T47D (cell line): ENCODE measurements around the gene PRSS36.

ENCODE experiments used
- DNase-seq, 2 experiments: peaks; one replicate each; pipeline versions ENCODE4 v3.0.0 to v3.0.0-alpha.2; 2011 to 2012; ENCODE audit warnings: low read depth in 1 of 2, low spot score in 1 of 2
- JUND ChIP-seq: IDR thresholded peaks from 2 replicates; pipeline ENCODE4 v1.6.1; 2012; ENCODE audit warnings: low read depth
- in situ Hi-C: cut with HindIII; loops from 2 replicates; pipeline ENCODE4 v1.10.0; 2016; ENCODE audit warnings: low sequenced_read_pairs, low pct_unique_long_range_greater_than_20kb

Gene PRSS36

DNA sequence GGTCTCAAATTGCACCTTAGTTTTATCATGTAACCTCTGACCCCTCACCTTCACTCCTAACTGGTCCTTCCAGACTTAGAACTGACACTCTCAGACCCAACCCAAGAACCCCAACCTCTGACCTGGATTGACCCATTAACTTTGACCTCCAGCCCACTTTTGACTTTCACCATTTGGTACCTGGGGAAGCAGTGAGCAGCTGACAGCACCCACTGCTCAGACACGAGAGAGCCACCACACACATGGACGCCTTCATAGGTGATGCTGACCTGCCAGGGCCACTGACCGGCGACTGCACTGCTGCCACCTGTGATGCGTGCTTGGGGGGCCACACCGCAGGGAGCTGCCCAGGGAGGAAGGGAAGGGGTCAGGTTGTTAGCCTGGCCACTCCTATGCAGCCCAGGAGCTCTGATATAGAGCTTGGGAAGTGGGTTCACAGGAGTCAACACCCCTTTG lies 16.8 kb downstream of the PRSS36 start:
- TF ChIP-seq JUND, result no peak
- in situ Hi-C loops, result no loop called here
- no peak for DNase-seq

- TF ChIP-seq JUND, result no peak
- in situ Hi-C loops, result no loop called here
- no peak for DNase-seq
Measured at GRCh38 chr16:31132303-31132979, 17.4 kb downstream of the PRSS36 start.

GRCh38 chr16:31131841-31132271 lies 18.0 kb downstream of the PRSS36 start:
- in situ Hi-C loops, result no loop called here
- TF ChIP-seq JUND, result no peak
- no peak for DNase-seq

- TF ChIP-seq JUND, result no peak
- in situ Hi-C loops, result no loop called here
- DNase-seq, result no peak
Measured at GRCh38 chr16:31131416-31131815, 18.4 kb downstream of the PRSS36 start.

DNA sequence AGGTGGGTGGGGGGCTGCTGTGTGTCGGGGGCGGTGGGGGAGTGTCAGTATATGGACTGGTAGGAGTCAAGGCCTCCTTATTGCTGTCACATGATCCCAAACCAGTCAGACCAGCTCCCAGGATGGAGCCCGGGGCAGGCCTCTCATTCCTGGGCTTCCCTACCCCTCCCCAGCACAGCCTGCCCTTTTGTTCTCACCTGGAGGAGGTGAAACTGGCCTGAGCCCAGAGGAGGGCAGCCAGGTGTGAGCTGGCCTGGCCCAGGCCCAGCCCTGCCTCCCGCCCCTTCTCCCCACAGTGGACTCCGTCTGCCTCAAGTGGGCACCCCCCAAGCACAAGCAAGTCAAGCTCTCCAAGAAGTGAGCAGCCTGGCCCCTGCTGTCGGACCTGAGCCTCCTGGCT lies 19.0 kb downstream of the PRSS36 start:
- peak; percentile 87 to 98 for DNase-seq
- in situ Hi-C loops, result no loop called here
- no peak for TF ChIP-seq JUND

- DNase-seq, result no peak
- in situ Hi-C loops, result no loop called here
- no peak for TF ChIP-seq JUND
Measured at GRCh38 chr16:31130336-31130891, 19.5 kb downstream of the PRSS36 start.

- no peak for DNase-seq
- in situ Hi-C loops, result no loop called here
- TF ChIP-seq JUND, result no peak
Measured at GRCh38 chr16:31129568-31130335, 20.1 kb downstream of the PRSS36 start.

DNA sequence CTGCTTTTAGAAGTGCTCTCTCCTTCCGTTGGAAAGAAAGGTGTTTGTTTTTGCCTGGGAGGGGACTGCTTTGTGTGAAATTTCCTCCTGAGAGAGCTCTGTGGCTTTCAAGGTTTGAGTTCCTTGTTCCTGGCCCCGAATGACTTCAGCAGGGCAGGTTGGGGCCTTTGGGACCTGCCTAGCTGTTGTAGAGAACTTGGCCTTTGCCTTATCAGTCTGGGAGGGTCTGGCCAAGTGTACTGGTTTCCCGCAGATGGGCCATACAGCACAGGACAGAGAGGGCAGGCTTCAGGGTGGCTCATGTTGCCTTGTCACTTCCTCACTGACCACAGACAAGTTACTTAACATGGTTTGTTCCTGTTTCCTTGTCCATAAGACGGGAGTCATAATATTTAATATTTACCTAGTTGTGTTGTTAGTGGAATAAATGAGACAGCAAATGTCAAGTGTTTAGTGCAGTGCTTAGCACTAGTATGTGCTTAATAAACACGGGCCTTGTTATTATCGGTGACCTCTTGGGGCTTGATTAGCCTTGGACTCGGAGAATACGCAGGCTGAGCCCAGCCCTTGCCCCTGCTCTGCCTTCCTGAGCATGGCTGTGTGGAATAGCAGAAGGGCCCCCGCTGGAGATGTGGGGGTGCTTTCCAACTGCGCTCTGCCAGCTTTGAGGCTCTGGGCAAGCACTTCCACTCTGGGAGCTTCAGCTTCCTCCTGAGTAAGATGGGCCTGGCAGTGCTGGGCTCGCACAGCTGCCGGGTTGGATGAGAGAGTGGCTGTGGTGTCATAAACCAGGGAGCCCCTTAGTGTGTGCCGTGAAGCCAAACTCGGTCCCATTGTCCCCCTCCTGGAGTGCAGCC lies 20.9 kb downstream of the PRSS36 start:
- in situ Hi-C loops, result no loop called here
- TF ChIP-seq JUND, result no peak

DNA sequence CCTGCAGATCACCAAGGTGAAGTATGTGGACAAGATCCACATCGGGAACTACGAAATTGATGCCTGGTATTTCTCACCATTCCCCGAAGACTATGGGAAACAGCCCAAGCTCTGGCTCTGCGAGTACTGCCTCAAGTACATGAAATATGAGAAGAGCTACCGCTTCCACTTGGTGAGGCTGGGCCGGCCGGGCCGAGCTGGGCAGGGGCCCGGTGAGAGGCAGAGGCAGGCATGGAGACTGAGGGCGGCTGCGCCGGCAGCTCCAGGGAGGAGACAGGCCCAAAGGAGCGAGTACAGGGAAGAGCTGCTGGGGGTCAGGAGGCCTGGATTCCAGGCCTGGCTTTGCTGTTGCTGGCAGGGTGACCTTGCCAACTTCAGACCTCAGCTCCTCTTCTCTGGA lies 22.7 kb downstream of the PRSS36 start:
- DNase-seq, result no peak
- TF ChIP-seq JUND, result no peak
- in situ Hi-C loops, result no loop called here

More for the DNA sequence above, 20.9 kb downstream of the PRSS36 start:
- DNase-seq, result peak in 1 of 2 experiments; percentile 82

DNA sequence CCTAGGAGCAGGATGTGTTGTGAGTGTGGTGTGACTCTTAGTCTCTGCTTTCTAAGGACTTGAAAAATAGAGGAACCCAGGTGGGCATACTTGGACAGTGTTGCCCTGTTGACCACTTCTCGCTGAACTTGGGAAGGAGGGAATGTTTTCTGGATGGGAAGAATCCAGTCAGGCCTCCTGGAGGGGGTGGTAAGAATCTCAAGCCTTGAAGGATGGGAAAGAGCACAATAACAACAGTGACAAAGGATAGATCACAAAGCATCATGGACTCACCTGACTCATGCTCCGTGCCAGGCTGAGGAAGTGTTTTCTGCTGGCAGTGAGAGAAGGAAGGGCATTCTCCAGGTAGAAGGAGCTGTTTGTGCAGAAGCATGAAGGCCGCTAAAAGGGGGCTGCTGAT lies 24.0 kb downstream of the PRSS36 start:
- in situ Hi-C loops, result no loop called here
- DNase-seq, result no peak
- TF ChIP-seq JUND, result no peak

DNA sequence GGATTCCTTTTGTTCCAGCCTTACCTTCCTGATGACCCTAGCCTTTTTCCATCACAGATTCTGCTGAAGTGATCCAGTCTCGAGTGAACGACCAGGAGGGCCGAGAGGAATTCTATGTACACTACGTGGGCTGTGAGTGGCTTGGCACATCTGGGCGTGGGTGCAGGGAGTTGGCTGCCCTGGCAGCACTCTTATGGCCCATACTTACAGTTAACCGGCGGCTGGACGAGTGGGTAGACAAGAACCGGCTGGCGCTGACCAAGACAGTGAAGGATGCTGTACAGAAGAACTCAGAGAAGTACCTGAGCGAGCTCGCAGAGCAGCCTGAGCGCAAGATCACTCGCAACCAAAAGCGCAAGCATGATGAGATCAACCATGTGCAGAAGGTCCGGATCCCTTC lies 29.7 kb downstream of the PRSS36 start:
- no peak for TF ChIP-seq JUND
- in situ Hi-C loops, result no loop called here
- DNase-seq, result no peak
